MV-4-11 (cell line): ENCODE data around the gene PDGFB.
"Not testable (repeated sequence)": the region's sequence is repeated elsewhere in the genome, so short reads cannot be mapped to it uniquely, and the experiment has no call there.

Experiments
- DNase-seq: peaks from one replicate; lab custom pipeline; 2025; lab: John Stamatoyannopoulos, UW

Gene PDGFB

DNA sequence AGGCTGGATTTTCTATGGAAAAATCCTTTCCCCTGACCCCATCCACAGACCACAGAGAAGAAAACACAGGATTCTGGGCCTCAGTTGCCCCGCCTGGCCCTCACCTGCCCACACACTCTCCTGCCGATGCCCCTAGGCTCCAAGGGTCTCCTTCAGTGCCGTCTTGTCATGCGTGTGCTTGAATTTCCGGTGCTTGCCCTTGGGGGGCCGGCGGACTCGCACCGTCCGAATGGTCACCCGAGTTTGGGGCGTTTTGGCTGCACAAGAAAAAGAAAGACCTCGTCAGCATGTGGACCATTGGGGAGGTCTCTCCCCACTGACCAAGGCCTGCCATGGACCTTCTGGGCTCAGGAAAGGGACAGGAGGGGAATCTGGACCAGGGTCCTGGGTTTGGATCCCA lies 19.2 kb downstream of the PDGFB start:
- no peak for DNase-seq

DNA sequence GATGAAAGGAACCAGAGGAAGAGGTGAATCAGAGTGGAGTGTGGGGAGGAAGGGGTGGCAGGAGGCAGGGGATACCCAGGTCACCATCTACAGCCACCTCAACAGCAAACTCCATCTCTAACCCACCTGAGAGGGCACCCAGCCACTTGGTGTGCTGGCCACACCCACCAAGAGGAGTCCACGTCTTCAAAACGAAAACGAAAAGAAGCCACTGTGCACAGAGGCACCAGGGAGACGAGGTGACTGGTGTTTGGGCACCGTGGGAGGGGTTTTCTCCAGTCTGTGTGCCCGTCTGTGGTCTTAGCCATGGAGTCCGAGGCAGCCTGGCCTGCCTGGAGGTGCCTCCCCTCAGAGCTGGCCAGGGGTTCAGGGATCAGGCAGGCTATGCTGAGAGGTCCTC lies 20.2 kb downstream of the PDGFB start:
- DNase-seq, result no peak

DNA sequence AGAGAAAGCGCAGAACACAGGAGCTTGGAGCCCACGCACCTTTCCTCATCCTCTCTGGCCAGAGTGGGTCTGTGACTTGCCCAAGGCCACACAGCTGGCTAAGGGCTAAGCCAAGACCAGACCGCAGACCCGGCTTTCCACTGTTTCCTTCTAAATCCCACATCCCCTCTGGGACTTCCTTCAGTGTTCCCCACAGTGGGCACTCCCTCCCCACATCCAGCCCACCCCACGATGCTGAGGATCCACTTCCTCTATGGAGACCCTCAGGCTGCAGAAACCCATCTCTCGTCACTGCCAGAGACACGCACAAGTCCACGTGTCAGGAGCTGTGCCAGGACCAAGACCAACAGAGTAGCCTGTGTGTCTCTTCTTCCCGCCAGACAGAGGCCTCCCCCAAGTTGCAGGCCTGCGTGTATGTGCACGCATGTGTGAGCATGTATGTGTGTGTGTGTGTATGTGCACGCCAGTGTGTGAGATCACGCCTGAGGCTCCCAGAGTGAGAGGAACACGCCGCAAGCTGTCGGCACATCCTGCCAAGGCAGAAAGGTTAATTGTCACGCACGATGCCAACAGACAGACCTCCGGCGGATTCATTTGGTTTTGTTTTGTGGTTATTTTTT lies 21.6 kb downstream of the PDGFB start:
- peak; percentile 55 for DNase-seq

DNA sequence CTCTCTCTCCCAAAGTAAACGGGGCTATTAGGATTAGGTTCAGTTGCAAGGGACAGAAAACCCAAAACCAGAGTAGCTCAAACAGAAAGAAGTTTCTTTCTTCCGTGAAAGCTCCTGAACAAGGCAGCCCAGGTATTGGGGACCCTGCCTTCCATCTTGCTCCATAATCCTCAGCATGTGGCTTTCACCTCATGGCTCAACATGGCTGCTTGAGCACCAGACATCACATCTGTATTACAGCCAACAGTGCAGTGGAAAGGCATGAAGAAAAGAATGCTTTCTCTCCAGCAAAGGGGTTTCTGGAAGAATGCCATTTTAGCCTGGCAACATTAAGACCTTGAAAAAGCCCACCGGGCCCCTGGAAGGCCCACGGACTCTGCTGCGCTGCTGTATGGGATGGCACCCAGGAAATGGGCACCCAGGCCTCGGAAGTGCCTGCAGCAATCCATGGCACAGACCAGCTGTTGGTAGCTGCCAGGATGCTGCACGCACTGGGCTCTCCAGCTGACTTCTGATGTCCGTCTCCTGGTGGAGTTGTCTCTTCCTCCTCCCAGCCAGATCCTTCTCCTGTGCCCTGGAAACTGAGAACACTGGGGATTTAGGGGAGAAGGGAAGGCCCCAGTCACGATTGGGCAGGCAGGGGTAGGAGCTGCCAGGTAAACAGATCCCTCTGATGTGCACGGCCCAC lies 22.6 kb downstream of the PDGFB start:
- no peak for DNase-seq

DNA sequence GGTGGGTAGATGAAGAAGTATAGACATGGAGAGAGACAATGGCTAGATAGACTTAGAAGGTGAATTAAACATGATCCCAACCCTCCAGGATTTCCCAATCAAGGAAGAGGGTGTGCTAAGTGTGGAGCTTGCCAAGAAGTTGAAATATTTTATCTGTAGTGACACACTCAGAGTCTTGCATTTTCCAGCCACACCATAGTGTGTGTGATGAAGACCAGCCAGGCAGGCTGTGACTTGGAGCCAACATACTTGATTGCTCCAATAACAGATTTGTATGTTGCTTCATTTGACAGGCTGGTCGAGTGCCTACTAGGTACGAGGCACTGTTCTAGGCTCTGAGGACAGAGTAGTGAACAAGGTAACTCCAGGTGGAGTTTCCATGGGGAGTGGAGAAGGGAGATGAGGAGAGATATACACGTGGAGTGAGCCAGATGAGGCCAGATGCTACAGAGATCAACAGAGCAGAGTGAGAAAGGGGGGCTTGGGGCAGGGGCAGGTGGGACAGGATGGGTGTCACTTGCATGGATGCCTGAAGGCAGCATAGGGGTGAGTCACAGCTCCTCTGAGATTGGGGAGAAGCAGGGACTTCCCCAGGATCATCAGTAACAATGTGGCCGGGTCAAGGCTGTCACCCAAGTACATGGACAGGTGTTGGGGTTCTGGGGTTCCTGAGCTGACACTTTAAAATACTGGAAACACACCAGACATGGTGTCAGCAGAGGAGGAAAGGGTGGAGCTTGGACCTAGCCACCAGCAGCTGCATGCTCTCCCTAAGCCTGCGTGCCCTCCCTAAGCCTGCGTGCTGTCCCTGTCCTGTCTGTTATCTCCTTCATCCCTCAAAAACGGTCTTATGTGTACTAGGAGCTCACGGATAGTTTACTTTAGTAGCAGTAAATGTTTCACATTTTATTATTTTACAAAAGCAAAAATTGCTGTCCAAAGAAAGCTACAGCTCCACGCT lies 23.6 kb downstream of the PDGFB start:
- no peak for DNase-seq

DNA sequence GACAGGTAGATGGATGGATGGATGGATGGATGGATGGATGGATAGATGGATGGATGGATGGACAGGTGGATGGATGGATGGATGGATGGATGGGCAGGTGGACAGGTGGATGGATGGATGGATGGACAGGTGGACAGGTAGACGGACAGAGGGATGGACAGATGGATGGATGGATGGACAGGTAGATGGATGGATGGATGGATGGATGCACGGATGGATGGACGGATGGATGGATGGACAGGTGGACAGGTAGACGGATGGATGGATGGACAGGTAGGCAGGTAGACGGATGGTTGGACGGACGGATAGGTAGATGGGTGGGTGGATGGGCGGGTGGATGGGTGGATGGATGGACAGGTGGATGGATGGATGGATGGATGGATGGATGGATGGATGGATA lies 24.3 kb downstream of the PDGFB start:
- DNase-seq, result no peak

DNA sequence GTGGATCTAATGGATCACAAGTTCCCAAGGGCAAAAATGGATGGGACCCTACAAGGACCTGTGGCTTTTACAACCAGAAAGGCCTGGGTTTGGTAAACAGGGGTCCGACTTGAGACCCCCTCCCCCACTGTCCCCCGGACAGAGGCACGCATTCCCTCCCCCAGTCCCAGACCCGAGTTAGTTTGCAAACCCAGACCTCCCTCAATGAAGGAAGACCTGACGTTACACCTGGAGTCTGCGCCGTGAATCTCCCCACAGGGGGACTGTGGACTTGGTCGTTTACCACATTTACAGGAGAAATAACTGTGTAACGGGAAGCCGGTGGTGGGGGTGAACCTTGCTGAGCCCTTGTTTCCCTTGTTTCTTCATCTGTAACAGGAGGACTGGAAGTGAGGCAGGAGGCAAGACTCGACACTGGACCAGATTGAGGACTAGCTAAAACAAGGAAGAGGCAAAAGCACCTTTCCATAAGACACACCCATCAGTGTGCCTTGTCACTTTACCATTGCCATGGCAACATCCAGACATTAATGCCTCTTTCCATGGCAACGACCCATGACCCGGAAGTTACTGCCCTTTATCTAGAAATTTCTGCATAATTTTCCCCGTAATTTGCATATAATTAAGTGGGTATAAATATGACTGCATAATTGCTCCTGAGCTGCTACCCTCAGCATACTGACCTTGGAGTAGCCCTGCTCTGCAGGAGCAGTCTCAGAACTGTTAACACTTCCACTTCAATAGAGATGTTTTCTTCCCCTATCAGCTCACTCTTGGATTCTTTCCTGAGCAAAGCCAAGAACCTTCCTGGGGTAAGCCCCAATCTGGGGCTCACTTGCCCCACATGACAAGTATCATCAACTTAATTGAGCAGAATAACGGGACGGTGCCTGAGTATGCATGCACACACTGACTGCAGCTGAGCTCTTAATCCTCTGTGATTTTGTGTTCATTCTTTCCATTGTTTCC lies 25.4 kb downstream of the PDGFB start:
- no peak for DNase-seq

DNA sequence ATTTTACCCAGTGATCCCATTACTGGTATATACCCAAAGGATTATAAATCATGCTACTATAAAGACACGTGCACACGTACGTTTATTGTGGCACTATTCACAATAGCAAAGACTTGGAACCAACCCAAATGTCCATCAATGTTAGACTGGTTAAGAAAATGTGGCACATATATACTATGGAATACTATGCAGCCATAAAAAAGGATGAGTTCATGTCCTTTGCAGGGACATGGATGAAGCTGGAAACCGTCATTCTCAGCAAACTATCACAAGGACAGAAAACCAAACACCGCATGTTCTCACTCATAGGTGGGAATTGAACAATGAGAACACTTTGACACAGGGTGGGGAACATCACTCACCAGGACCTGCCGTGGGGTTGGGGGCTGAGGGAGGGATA lies 26.4 kb downstream of the PDGFB start:
- not testable (repeated sequence) for DNase-seq

DNA sequence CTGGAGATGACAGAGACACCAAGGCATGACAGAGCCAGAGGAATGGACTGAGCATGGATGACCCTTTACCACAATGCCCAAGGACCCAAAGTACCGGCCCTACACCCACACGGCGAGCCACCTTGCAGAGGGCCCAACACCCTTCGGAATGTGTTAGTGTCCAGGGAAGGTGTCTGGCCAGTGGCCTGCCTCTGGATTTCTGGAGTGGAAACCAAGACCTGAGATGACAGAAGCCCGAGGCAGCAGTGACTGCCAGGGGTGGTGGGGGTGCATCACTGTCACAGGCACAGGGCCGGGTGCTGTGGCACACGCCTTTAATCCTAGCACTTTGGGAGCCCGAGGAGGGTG lies 28.7 kb downstream of the PDGFB start:
- DNase-seq, result no peak

DNA sequence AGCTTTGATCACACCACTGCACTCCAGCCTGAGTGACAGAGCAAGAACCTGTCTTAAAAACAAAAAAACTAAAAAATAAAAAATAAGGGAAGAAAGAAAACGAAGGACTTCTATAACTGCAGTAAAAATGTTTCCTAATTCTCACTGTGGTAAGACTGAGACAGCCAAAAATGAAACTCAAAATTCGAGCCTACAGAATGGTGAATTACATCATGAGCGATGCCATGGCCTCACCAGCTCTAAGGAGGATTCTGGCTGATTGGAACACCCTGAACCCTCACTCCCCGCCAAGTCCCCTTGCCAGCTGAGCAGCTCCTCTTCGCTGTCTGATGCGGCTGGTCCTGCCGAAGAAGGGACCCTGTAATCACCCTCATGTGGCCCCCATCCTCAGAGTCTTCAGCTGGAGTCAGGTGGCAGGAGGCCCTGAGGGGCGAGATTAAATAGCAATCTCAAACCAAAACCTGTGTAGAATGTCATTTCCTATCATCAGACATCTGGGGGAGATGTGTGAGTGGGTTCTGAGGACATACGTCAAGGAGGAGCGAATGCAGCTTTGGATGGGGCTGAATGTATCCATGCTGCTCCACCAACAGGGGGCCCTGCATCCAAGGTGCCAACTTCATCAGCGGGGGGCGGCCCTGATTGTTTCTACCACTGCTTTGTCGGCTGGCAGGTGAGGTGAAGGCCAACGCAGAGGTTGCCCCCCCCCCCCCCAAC lies 29.2 kb downstream of the PDGFB start:
- DNase-seq, result peak; percentile 75

DNA sequence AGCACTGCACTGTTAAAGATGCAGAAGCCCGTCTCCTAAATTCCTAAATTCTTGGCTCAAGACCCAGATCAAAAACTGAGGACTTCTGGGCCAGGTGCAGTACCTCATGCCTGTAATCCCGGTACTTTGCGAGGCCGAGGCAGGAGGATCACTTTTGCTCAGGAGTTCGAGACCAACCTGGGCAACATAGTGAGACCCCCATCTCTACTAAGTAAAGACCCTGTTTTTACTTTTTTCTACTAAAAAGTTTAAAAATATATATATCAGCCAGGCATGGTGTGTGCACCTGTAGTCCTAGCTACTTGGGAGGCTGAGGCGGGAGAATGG lies 29.7 kb downstream of the PDGFB start:
- DNase-seq, result no peak

DNA sequence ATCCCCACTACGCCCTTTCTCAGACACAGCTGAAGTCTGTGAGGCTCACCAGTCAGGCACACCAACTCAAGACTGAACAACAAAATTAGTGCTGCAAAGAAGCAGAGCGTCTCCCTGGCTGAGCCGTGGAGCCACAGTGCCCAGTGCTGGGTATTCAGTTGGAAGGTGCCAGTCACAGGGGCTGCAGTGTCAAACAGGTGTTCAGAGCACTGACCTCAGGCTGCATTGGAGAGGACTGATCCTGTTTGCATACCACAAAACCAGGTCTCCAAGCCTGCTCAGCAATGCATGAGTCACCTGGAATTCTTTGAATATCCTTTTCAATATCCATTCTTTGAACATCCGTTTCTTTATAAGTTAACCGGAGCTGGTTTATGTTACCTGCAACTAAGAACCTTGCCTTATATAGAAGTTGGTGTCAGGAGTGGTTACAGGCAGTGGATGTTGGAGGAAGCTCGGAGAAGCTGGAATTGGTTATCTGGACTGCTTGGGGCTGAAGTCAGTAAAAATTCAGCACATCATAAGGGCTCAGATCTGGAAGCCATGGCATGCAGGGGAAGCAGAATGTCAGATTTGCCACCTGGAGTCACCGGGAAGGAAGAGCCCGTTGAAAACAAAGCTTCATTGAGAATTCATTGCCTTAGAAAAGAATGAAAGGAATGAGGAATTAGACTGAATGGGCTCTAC lies 30.3 kb downstream of the PDGFB start:
- DNase-seq, result no peak

DNA sequence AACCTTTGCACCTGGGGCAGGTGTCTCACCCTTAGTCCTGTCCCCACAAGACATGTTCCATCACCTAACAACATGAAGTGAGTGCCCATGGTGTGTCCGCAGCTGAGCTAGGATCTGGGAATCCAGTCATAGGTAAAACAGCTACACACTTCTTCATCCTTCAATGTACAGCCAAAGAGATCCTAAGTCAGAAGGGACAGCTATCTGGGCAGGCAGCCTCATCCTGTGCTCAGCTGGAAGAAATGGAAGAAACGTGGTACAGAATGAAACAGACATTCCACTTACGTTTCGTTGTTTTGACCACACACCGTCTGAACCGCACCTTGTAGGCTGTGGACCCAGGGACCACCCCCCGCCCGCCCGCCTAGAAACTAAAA lies 30.8 kb downstream of the PDGFB start:
- no peak for DNase-seq

DNA sequence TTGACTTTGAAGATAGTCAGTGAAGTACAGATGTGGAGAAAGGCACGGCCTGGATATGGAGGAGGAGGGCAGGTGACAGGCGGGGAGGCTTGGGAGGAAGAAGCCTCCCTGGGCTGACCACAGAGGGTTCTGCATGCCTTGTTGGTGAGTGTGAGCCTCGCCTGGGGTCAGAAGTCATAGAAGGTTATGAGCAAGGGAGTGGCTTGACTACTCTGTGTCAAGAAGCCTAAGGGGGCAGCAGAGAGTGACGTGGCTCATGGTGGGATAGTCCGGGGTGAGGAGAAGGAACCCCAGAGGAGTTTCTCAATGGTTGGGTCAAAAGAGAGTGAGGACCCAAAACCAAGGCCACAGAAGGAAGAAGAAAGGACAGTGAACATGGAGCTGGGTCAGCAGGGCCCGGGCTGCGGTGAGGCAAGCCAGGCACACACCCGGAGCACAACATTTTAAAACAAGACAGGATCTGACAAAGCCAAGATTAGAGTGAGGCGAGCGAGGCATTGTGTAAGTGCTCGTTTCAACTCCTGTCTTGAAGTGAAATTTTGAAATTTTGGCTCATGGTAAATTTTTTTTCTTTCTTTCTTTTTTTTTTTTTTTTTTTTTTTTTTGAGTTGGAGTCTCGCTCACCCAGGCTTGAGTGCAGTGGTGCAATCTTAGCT lies 31.9 kb downstream of the PDGFB start:
- DNase-seq, result peak; percentile 91

DNA sequence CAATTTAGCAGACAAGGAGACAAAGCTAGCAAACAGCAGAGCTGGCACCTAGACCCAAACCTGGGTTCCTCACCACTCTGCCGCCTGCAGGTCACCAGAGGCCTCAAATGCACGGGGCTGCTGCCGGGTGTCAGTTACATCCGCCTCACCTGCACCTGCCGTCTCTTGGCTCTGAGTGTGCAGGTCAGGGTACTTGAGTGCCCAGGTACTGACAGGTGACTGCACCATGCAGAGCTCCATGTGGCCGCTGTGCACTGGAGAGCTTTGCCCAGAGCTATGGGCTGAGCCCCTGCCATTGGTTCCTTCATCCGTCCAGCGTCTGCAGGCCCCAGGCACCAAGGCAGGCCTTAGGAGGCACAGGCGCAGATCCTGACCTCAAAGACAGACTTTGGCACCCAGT lies 35.0 kb downstream of the PDGFB start:
- DNase-seq, result no peak

DNA sequence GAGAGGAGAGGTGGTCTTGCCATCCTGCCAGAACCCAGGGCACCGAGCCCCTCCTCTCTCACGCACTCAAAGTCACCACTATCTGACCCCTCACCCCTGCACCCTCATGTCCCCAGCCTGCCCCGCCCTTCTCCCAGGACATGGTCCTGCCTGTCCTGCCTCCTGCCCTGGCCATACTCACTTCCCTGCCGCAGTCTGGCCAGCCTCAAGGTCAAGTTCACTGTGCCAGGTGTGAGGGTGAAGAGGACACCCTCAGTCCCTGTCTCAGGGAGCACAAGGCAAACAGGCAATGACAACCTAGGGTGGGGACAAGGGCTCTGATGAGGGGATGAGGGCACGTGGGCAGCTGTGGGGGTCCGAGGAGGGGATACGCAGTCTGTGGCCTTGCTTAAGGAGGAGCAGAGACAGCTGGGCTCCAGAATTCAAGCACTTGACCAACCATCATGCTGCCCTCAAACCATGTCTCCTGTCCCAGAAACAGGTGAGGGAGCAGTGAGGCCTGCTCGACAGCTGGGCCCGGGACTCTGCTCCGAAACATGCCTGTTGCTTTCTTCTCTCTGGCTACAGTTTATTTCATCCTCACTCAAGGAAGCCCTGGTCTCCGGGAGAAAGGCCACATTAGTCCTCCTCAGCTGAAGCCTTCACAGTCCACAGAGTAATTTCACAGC lies 36.6 kb downstream of the PDGFB start:
- no peak for DNase-seq

DNA sequence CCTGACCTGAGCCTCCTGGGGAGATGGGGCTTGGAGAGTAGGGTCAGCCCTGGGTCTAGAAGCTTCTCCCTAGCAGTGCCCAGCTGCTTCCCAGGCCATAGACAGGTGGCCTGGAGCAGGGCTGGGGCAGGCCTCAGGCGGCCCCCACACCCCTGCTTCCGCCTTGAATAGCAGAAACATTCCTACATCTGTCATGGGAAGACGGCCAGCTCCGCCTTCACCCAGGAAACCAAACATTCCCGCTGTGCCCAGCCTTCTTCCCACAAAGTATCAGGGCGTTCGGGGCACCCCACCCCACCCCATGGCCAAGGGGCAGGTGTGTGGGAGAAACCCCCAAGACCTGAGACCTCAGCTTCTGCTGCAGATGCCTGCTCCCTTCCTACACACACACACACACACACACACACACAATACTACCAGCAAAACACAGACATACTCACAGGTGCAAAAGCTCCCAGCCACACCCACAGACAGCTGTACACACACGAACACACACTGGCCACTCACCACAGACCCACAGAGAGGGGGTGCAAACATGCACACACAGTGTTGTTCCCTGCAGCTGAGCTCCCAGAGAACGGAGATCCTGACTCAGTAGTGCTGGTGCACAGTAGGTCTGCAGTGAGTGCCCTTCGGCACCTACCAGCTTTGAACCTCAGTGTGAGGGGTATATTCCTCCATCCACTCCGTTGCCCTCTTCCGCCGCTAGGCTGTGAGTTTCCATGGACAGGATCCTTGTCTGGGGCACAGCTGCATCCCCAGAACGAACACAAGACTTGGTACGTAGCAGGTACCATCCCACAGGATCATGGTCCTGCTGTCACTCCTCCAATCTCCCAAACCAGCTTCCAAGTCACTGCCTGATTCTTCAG lies 37.4 kb downstream of the PDGFB start:
- DNase-seq, result no peak

DNA sequence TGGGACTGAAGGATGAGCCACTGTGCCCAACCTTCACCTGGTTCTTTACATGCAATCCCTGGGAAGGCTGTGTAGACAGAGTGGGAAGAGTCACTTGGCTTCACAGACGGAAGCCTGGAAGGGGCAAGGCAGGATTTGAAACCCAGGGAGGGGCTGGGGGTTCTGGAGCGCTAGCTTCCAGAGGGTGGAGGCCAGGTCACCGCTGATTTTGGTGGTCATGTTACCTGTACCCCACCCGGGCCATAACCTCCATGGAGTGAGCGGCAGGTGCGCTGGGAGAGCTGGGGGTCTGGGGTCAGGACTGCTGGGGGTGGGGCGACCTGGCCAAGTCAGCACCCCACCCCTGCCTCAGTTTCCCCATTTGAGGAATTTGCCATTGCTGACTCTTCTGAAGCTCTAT lies 38.3 kb downstream of the PDGFB start:
- DNase-seq, result no peak
